Chondrocyte (in vitro differentiated cells): ENCODE data around the gene ZNF716. TPM values are rescaled to one million over a fixed set of nuclear protein-coding genes. Genes with fewer than 3 reads are reported as not detected.
"Not testable (repeated sequence)": the region's sequence is repeated elsewhere in the genome, so short reads cannot be mapped to it uniquely, and the experiment has no call there.

ENCODE experiments used
- DNase-seq: peaks from one replicate; pipeline ENCODE4 v3.0.0; 2021; ENCODE audit warnings: mixed read lengths, low spot score
- H3K27ac Mint-ChIP-seq: one replicate; pipeline ENCODE4 v1.8.0; 2021; ENCODE audit warnings: mild to moderate bottlenecking, moderate library complexity, mixed read lengths; ENCODE audit not compliant: unreplicated experiment
- H3K27me3 Mint-ChIP-seq: 2 replicates; pipeline ENCODE4 v1.8.0; 2021; ENCODE audit warnings: low read depth, mixed read lengths
- H3K36me3 Mint-ChIP-seq: 2 replicates; pipeline ENCODE4 v1.8.0; 2021; ENCODE audit warnings: low read depth, mixed read lengths
- H3K4me1 Mint-ChIP-seq: 2 replicates; pipeline ENCODE4 v1.8.0; 2021; ENCODE audit warnings: low read depth, mild to moderate bottlenecking, mixed read lengths
- H3K4me3 Mint-ChIP-seq: one replicate; pipeline ENCODE4 v1.8.0; 2021; ENCODE audit warnings: mild to moderate bottlenecking, moderate library complexity, mixed read lengths; ENCODE audit not compliant: unreplicated experiment
- H3K9me3 Mint-ChIP-seq: 2 replicates; pipeline ENCODE4 v1.8.0; 2021; ENCODE audit warnings: low read depth, mixed read lengths
- CTCF ChIP-seq: fragments of 200-600 bp; sonication (generic); IDR thresholded peaks from 2 replicates; pipeline ENCODE4 v1.5.0; 2021; ENCODE audit warnings: antibody characterized with exemption, mild to moderate bottlenecking, moderate library complexity
- long read RNA-seq: library from polyadenylated mRNA; stranded (forward); transcript quantifications from one replicate; pipeline ENCODE4 v2.0.0, GENCODE V29; 2021
- total RNA-seq: library from RNA; stranded (reverse); gene quantifications from 3 replicates; pipeline ENCODE4 v1.2.1, GENCODE V29; 2021

Gene ZNF716
- total RNA-seq: not detected in 3 replicates
- long read RNA-seq: 0 reads

- no peaks in the 10 kb centered on the region for H3K4me1 Mint-ChIP-seq
- no peaks in the 10 kb centered on the region for H3K27me3 Mint-ChIP-seq
- H3K4me3 Mint-ChIP-seq: no peak within 1 kb of the TSS
- no peak for TF ChIP-seq CTCF
- H3K27ac Mint-ChIP-seq: no peak within 1 kb of the TSS
- H3K9me3 Mint-ChIP-seq: peaks cover 40% of the 10 kb centered on the region
- DNase-seq: no peak
- H3K36me3 Mint-ChIP-seq: peaks cover 2% of the 10 kb centered on the region
Measured at GRCh38 chr7:57449904-57450303, at the start of gene ZNF716. TSS of gene ZNF716 (plus strand) at chr7:57450177. CDS start at chr7:57450289, 112 bp downstream.

GRCh38 chr7:57400531-57401155 is 49.3 kb upstream of the ZNF716 start:
- Mint-ChIP-seq H3K4me3 (no peak overlapping the region), H3K36me3 (no peaks in the 10 kb centered on the region), H3K27me3 (no peaks in the 10 kb centered on the region), H3K9me3 (peaks cover 48% of the 10 kb centered on the region), H3K4me1 (no peaks in the 10 kb centered on the region), H3K27ac (no peak overlapping the region)
- no peak for TF ChIP-seq CTCF
- no peak for DNase-seq

GRCh38 chr7:57403051-57403450 is 46.9 kb upstream of the ZNF716 start:
- H3K36me3 Mint-ChIP-seq, H3K4me1 Mint-ChIP-seq, H3K4me3 Mint-ChIP-seq, H3K27me3 Mint-ChIP-seq, DNase-seq, H3K27ac Mint-ChIP-seq: not testable (repeated sequence)
- peaks cover 59% of the 10 kb centered on the region for H3K9me3 Mint-ChIP-seq

GRCh38 chr7:57403601-57404342 is 46.2 kb upstream of the ZNF716 start:
- no peaks in the 10 kb centered on the region for H3K36me3 Mint-ChIP-seq
- H3K9me3 Mint-ChIP-seq: peaks cover 66% of the 10 kb centered on the region

GRCh38 chr7:57404343-57404966 is 45.5 kb upstream of the ZNF716 start:
- no peak for TF ChIP-seq CTCF
- no peaks in the 10 kb centered on the region for H3K36me3 Mint-ChIP-seq
- H3K9me3 Mint-ChIP-seq: peaks cover 70% of the 10 kb centered on the region
- no peak for DNase-seq
- H3K4me1 Mint-ChIP-seq: no peaks in the 10 kb centered on the region
- no peak overlapping the region for H3K4me3 Mint-ChIP-seq
- no peaks in the 10 kb centered on the region for H3K27me3 Mint-ChIP-seq
- no peak overlapping the region for H3K27ac Mint-ChIP-seq

More at GRCh38 chr7:57403601-57404342, 46.2 kb upstream of the ZNF716 start:
- no peaks in the 10 kb centered on the region for H3K4me1 Mint-ChIP-seq
- no peak for DNase-seq
- TF ChIP-seq CTCF: no peak
- no peaks in the 10 kb centered on the region for H3K27me3 Mint-ChIP-seq
- no peak overlapping the region for H3K27ac Mint-ChIP-seq
- H3K4me3 Mint-ChIP-seq: no peak overlapping the region
